Lung (tissue), 12 donors: Measurements from ENCODE around the gene TNS3. TPM values are rescaled to one million over a fixed set of nuclear protein-coding genes. Genes with fewer than 3 reads are reported as not detected.

Experiments used
- ATAC-seq: fragments of 200-7000 bp; cut with Tn5 transposase; one replicate; pipeline ENCODE4 v1.9.1; 2020; ENCODE audit warnings: moderate number of reproducible peaks; ENCODE audit not compliant: insufficient read depth, low FRiP score
- DNase-seq, 3 donors: peaks; one replicate each; pipeline ENCODE4 v3.0.0-alpha.2; 2013 to 2017
- H3K27ac ChIP-seq, 2 donors: one replicate each; pipeline ENCODE4 v1.5.1; 2013; ENCODE audit warnings: mild to moderate bottlenecking in 2 of 2, moderate library complexity in 2 of 2, control low read depth in 1 of 2, inconsistent platforms in 1 of 2, low read depth in 1 of 2, low read length in 1 of 2
- H3K27me3 ChIP-seq, 3 donors: one replicate each; pipeline ENCODE4 v1.5.1; 2013; ENCODE audit warnings: low read length in 2 of 3; ENCODE audit not compliant: control insufficient read depth in 3 of 3, insufficient read depth in 3 of 3
- H3K36me3 ChIP-seq, 4 donors: one replicate each; pipeline ENCODE4 v1.5.1; 2013; ENCODE audit warnings: low read length in 4 of 4, mild to moderate bottlenecking in 1 of 4, moderate library complexity in 1 of 4; ENCODE audit not compliant: control insufficient read depth in 4 of 4, insufficient read depth in 4 of 4
- H3K4me1 ChIP-seq, 5 donors: one replicate each; pipeline ENCODE4 v1.5.1; 2013; ENCODE audit warnings: low read length in 5 of 5, mild to moderate bottlenecking in 2 of 5, moderate library complexity in 1 of 5; ENCODE audit not compliant: control insufficient read depth in 5 of 5, insufficient read depth in 5 of 5
- H3K4me3 ChIP-seq: one replicate; pipeline ENCODE4 v1.5.1; 2013; ENCODE audit warnings: mild to moderate bottlenecking, control low read depth, moderate library complexity
- H3K9ac ChIP-seq, 2 donors: one replicate each; pipeline ENCODE4 v1.5.1; 2013; ENCODE audit warnings: low read length in 2 of 2, control low read depth in 1 of 2; ENCODE audit not compliant: insufficient read depth in 1 of 2
- H3K9me3 ChIP-seq, 4 donors: one replicate each; pipeline ENCODE4 v1.5.1; 2013; ENCODE audit warnings: low read length in 3 of 4, mild to moderate bottlenecking in 1 of 4, moderate library complexity in 1 of 4; ENCODE audit not compliant: control insufficient read depth in 4 of 4, insufficient read depth in 3 of 4
- CTCF ChIP-seq: IDR thresholded peaks from 2 replicates; pipeline ENCODE4 v1.5.1; 2012; ENCODE audit warnings: mild to moderate bottlenecking; ENCODE audit errors: control extremely low read depth, extremely low read depth
- WGBS, 2 donors: extraction: QIAGEN DNeasy Blood & Tissue Kit; methylation state at CpG; one replicate each; pipeline ENCODE4 v1.1.7; 2013; 5-methylcytosine and 5-hydroxymethylcytosine counted together
- polyA plus RNA-seq, 2 donors: library from polyadenylated mRNA; stranded (reverse); fragments of 200-250 nt; gene quantifications; one replicate each; pipeline ENCODE4 v1.2.1, GENCODE V29; 2013
- total RNA-seq, 2 donors: library from RNA; depleted of rRNA in 1 of 2; stranded (reverse); fragments of >200 nt in 1 of 2; gene quantifications; one replicate each; pipeline ENCODE4 v1.2.1, GENCODE V29; 2014 to 2021
- donor health status: control.
- donor health status: control.
- donor health status: Bipolar disorder and iron deficiency.
- donor health status: healthy.
- donor health status: DM: yes; HTN: yes; CAD: no.

The TNS3 gene
- total and polyA plus RNA-seq, 4 donors: 23.8 to 140 (median 85.7) TPM

GRCh38 chr7:47556511-47557180, 25.3 kb downstream of the TNS3 start:
- H3K9me3 ChIP-seq: peaks cover 0 to 2% (median 0%) of the 10 kb centered on the region in 4 donors
- WGBS, 2 donors: 85 to 89% methylated on average over 13 of the region's 13 CpGs
- no peaks in the 10 kb centered on the region for H3K27me3 ChIP-seq
- H3K4me3 ChIP-seq: no peak overlapping the region
- H3K9ac ChIP-seq: no peak overlapping the region
- peak overlapping the region in 1 of 2 donors; percentile 7 for H3K27ac ChIP-seq
- no peak for TF ChIP-seq CTCF
- ATAC-seq (no peak), DNase-seq (no peak)
- peaks cover 0 to 3% (median 1%) of the 10 kb centered on the region in 4 donors for H3K36me3 ChIP-seq
- H3K4me1 ChIP-seq: peaks cover 1 to 18% (median 13%) of the 10 kb centered on the region in 5 donors

GRCh38 chr7:47553309-47553708, 28.6 kb downstream of the TNS3 start:
- H3K27me3 ChIP-seq: no peaks in the 10 kb centered on the region
- H3K27ac ChIP-seq: no peak overlapping the region
- no peak for DNase-seq
- no peak overlapping the region for H3K4me3 ChIP-seq
- H3K9me3 ChIP-seq: peaks cover 0 to 2% (median 0%) of the 10 kb centered on the region in 4 donors
- H3K9ac ChIP-seq: no peak overlapping the region
- H3K4me1 ChIP-seq: peaks cover 0 to 22% (median 11%) of the 10 kb centered on the region in 5 donors
- peaks cover 0 to 3% (median 1%) of the 10 kb centered on the region in 4 donors for H3K36me3 ChIP-seq
- no peak for ATAC-seq
- TF ChIP-seq CTCF: no peak
- 94 to 100% methylated on average over 2 of the region's 2 CpGs for WGBS, 2 donors

- Histone ChIP-seq H3K36me3 (peaks cover 0 to 3% (median 1%) of the 10 kb centered on the region in 4 donors), H3K4me1 (peaks cover 0 to 18% (median 9%) of the 10 kb centered on the region in 5 donors), H3K9ac (no peak overlapping the region), H3K27ac (peak overlapping the region in 1 of 2 donors; percentile 20), H3K9me3 (peaks cover 0 to 2% (median 0%) of the 10 kb centered on the region in 4 donors), H3K4me3 (no peak overlapping the region), H3K27me3 (no peaks in the 10 kb centered on the region)
- no peak for TF ChIP-seq CTCF
- ATAC-seq (peak; percentile 76), DNase-seq (no peak)
- WGBS, 2 donors: 71 to 76% methylated on average over 3 of the region's 3 CpGs
Observed at GRCh38 chr7:47552621-47553020, 29.3 kb downstream of the TNS3 start.
